ENCODE measurements around the gene SUGCT.

The SUGCT gene

DNA sequence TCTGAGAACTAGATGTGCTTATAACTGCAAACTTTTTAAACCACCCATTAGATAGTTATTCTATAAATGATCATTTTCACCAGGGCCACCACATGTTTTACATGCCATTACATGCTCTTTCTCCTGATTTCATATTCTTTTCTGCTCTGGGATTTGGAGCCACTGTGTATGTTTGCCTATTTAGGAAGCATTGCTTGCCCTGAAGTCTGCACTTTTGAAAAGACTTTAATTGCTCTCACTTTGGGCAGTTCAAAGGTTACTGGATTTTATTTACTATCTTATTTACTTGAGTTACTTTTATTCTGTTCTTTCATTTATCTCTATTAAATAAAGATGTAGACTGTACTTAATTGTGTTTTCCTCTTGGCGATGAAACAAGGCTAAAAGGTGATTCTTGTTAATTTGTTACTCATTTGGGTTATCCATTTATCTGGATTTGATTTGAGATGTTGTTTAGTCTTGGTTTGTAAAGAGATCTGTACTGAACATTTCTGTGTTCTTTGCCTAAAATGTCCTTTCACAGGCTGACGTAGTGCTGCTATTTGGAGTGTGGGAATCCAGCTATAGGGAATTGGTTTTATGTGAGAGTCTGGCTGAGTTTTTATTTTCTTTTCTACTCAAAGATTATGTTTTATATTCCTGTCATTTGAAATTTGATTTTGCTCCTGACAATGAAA, 88.8 kb downstream of the SUGCT start:
- TF ChIP-seq TAF1 (IDR thresholded peaks at IDR 0.05; ENCODE audit: borderline replicate concordance, insufficient read depth, low read length) = no peak

DNA sequence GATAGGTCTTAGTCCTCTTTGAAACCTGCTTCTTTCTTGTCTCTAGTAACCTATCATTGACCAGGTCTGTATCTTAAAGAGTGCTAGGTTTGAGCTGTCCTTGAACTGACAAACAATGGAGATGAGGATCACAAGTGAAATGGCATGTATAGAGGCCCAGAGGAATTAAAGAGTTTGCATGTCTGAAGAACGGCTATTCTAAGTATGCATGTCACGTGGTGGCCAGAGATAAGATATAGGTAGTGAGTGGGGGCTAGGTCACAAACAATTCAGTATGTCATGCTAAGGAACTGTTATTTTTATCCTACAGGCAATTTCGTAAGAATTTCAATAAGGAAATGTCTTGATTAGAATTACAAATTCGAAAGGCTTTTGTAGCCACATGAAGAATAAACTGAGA, 95.3 kb downstream of the SUGCT start:
- TF ChIP-seq TAF1 (IDR thresholded peaks at IDR 0.05; ENCODE audit: borderline replicate concordance, insufficient read depth, low read length) (no peak), POLR2AphosphoS5 (IDR thresholded peaks at IDR 0.05; ENCODE audit: low read depth, low read length) (no peak), SIN3A (IDR thresholded peaks at IDR 0.05; ENCODE audit: borderline replicate concordance, insufficient read depth, low read length) (no peak), FOXP2 (optimal IDR thresholded peaks at IDR 0.05; ENCODE audit: borderline replicate concordance, extremely low read depth, extremely low read length, insufficient read depth) (no peak)
- TF ChIP-seq, protein P1, sequence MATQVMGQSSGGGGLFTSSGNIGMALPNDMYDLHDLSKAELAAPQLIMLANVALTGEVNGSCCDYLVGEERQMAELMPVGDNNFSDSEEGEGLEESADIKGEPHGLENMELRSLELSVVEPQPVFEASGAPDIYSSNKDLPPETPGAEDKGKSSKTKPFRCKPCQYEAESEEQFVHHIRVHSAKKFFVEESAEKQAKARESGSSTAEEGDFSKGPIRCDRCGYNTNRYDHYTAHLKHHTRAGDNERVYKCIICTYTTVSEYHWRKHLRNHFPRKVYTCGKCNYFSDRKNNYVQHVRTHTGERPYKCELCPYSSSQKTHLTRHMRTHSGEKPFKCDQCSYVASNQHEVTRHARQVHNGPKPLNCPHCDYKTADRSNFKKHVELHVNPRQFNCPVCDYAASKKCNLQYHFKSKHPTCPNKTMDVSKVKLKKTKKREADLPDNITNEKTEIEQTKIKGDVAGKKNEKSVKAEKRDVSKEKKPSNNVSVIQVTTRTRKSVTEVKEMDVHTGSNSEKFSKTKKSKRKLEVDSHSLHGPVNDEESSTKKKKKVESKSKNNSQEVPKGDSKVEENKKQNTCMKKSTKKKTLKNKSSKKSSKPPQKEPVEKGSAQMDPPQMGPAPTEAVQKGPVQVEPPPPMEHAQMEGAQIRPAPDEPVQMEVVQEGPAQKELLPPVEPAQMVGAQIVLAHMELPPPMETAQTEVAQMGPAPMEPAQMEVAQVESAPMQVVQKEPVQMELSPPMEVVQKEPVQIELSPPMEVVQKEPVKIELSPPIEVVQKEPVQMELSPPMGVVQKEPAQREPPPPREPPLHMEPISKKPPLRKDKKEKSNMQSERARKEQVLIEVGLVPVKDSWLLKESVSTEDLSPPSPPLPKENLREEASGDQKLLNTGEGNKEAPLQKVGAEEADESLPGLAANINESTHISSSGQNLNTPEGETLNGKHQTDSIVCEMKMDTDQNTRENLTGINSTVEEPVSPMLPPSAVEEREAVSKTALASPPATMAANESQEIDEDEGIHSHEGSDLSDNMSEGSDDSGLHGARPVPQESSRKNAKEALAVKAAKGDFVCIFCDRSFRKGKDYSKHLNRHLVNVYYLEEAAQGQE (IDR thresholded peaks at IDR 0.05; ENCODE audit: insufficient read depth in 1 of 2, low read depth in 2 of 2, low read length in 2 of 2) = no peak

DNA sequence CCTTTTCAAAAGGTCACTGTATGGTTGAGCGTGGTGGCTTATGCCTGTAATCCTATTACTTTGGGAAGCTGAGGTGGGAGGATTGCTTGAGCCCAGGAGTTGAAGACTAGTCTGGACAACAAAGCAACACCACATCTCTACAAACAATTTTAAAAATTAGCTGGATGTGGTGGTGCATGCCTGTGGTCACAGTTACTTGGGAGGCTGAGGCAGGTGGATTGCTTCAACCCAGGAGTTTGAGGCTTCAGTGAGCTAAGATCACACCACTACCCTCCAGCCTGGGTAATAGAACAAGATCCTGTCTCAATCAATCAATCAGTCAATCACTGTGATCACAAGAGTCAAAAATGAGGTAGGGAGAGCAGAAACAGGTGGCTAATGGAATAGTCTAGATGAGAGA, 97.0 kb downstream of the SUGCT start:
- no peak for TF ChIP-seq SIN3A (IDR thresholded peaks at IDR 0.05; ENCODE audit: borderline replicate concordance, insufficient read depth, low read length)

DNA sequence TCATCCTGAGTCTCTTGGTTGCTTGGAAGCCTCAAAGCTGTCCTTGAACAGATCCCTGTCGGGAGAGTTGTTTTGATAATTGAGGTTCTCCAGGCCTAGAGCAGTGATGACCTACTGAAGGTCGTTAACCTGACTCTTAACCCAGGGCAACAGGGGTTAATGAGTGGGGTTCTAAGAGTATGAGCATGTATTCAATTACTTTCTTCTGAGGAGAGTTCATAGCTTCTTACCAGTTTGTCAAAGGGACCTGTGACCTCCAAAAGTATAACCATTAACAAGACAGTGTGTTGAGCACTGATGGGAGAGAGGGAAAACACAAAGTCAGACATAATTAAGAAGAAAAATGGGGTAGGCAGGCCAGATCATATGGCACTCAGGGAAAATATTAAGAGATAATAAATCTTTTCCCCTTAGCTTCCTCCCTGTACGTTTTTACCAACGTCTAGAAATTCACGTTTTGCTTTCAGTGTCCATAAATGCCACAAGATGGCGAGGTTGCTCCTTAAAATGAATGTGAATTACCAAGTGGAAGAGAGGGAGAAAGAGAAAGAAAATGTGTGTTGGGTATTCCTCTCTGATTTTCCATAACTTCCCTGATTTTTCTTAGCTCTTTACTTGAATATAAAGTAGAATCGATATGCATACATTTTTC, 97.6 kb downstream of the SUGCT start:
- no peak for TF ChIP-seq POLR2AphosphoS5 (IDR thresholded peaks at IDR 0.05; ENCODE audit: low read depth, low read length)

DNA sequence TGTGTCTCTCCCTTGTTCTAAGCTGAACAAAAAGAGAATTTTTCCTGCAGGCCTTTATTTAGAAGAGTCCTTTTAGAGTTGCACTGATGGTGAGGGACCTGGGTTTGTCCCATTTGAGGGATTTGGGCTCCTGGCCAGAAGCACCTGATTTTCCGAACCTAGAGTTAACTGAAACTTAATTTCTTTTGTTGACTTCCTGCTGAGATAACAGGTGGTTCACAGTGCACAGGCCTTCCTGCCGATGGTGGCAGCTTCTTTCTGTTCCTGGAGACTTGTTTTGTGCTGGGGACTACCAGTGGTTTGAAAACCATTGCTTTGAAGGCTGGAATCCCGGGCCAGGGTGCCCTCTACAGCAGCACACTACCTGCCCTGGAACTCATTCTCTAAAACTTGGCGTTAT, 99.2 kb downstream of the SUGCT start:
- no peak for TF ChIP-seq POLR2AphosphoS5 (IDR thresholded peaks at IDR 0.05; ENCODE audit: low read depth, low read length)
- no peak for TF ChIP-seq SIN3A (IDR thresholded peaks at IDR 0.05; ENCODE audit: borderline replicate concordance, insufficient read depth, low read length)
- no peak for TF ChIP-seq TAF1 (IDR thresholded peaks at IDR 0.05; ENCODE audit: borderline replicate concordance, insufficient read depth, low read length)
- no peak for TF ChIP-seq FOXP2 (optimal IDR thresholded peaks at IDR 0.05; ENCODE audit: borderline replicate concordance, extremely low read depth, extremely low read length, insufficient read depth)
- TF ChIP-seq, protein P1 (IDR thresholded peaks at IDR 0.05; ENCODE audit: insufficient read depth in 1 of 2, low read depth in 2 of 2, low read length in 2 of 2) = no peak

DNA sequence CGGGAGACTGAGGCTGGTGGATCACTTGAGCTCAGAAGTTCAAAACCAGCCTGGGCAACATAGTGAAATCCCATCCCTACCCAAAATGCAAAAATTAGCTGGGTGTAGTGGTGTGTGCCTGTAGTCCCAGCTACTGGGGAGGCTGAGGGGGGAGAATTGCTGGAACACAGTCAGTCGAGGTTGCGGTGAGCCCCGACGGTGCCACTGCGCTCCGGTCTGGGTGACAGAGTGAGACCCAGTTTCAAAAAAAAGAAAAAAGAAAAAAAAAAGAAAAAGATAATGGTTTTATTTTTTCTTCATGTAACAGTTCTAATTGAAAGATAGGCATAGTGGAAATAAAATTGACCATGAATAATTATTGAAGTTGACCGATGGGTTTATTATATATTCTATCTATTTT, 99.9 kb downstream of the SUGCT start:
- TF ChIP-seq SIN3A (IDR thresholded peaks at IDR 0.05; ENCODE audit: borderline replicate concordance, insufficient read depth, low read length) (no peak), POLR2AphosphoS5 (IDR thresholded peaks at IDR 0.05; ENCODE audit: low read depth, low read length) (no peak), FOXP2 (optimal IDR thresholded peaks at IDR 0.05; ENCODE audit: borderline replicate concordance, extremely low read depth, extremely low read length, insufficient read depth) (no peak), TAF1 (IDR thresholded peaks at IDR 0.05; ENCODE audit: borderline replicate concordance, insufficient read depth, low read length) (no peak)
- TF ChIP-seq, protein P1 (IDR thresholded peaks at IDR 0.05; ENCODE audit: insufficient read depth in 1 of 2, low read depth in 2 of 2, low read length in 2 of 2) = no peak

DNA sequence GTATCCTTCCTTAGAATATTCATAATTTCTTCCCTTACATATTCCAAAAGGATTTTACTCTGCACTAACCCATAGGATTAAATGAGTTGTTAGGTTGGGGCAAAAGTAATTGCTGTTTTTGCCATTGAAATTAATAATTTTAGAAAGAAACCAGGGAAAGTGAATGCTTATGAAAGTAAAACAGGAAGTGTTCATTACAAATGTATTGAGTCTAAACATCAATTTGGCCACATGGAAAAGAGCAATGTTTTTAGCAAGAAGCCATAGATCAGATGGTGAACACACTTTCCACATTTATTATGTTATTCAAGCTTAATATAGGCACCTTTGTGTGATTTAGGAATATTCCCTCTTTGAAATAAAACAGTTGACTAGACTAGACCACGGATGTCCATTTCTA, 102.9 kb downstream of the SUGCT start:
- no peak for TF ChIP-seq TAF1 (IDR thresholded peaks at IDR 0.05; ENCODE audit: borderline replicate concordance, insufficient read depth, low read length)
- no peak for TF ChIP-seq FOXP2 (optimal IDR thresholded peaks at IDR 0.05; ENCODE audit: borderline replicate concordance, extremely low read depth, extremely low read length, insufficient read depth)
- no peak for TF ChIP-seq POLR2AphosphoS5 (IDR thresholded peaks at IDR 0.05; ENCODE audit: low read depth, low read length)
- no peak for TF ChIP-seq SIN3A (IDR thresholded peaks at IDR 0.05; ENCODE audit: borderline replicate concordance, insufficient read depth, low read length)
- TF ChIP-seq, protein P1 (IDR thresholded peaks at IDR 0.05; ENCODE audit: insufficient read depth in 1 of 2, low read depth in 2 of 2, low read length in 2 of 2) = no peak
